Measurements from ENCODE around the gene LRP4. TPM values are rescaled to one million over a fixed set of nuclear protein-coding genes. Genes with fewer than 3 reads are reported as not detected.

The LRP4 gene
- total RNA-seq, 6 experiments from 2014 or later: 0.43 to 1.2 (median 0.84) TPM

DNA sequence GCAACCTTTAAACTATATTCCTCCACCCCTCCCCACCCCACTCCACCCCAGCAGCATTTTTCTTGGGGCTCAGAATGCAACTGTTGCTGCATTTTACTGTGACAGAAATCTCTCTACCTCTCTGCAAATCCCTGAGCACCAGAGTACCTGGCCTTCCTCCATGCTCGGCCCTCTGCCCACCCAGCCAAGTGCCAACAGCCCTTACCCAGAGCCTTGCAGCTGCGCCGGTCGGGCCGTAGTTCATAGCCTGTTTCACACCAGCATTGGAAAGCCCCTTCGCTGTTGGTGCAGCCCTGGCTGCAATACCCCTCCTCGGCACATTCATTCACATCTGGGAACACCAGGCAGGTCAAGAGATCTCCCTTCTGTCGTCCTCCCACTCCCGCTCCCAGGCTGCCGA, 23.4 kb downstream of the LRP4 start:
- no peaks in the 10 kb centered on the region for H3K36me3 ChIP-seq
- DNase-seq (no peak), ATAC-seq (no peak)
- H3K9me3 ChIP-seq: no peaks in the 10 kb centered on the region
- no peak overlapping the region for H3K4me3 ChIP-seq
- 80% methylated on average over 9 of the region's 10 CpGs for WGBS (ENCODE audit: insufficient coverage, low coverage, low lambda C conversion rate, missing lambda C conversion rate)
- peaks cover 0 to 4% (median 0%) of the 10 kb centered on the region in 4 donors for H3K4me1 ChIP-seq
- intact Hi-C loops (cut with DNase I): loop anchor here (5.0 to 10.0 kb wide), 2 partner anchors 257 to 450 kb away; no protein-coding TSS in a partner anchor
- no peak for TF ChIP-seq POLR2A (IDR thresholded peaks at IDR 0.05)
- TF ChIP-seq, protein P1, sequence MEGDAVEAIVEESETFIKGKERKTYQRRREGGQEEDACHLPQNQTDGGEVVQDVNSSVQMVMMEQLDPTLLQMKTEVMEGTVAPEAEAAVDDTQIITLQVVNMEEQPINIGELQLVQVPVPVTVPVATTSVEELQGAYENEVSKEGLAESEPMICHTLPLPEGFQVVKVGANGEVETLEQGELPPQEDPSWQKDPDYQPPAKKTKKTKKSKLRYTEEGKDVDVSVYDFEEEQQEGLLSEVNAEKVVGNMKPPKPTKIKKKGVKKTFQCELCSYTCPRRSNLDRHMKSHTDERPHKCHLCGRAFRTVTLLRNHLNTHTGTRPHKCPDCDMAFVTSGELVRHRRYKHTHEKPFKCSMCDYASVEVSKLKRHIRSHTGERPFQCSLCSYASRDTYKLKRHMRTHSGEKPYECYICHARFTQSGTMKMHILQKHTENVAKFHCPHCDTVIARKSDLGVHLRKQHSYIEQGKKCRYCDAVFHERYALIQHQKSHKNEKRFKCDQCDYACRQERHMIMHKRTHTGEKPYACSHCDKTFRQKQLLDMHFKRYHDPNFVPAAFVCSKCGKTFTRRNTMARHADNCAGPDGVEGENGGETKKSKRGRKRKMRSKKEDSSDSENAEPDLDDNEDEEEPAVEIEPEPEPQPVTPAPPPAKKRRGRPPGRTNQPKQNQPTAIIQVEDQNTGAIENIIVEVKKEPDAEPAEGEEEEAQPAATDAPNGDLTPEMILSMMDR (IDR thresholded peaks at IDR 0.05): no peak
- H3K27ac ChIP-seq: no peak overlapping the region
- no peaks in the 10 kb centered on the region for H3K27me3 ChIP-seq

DNA sequence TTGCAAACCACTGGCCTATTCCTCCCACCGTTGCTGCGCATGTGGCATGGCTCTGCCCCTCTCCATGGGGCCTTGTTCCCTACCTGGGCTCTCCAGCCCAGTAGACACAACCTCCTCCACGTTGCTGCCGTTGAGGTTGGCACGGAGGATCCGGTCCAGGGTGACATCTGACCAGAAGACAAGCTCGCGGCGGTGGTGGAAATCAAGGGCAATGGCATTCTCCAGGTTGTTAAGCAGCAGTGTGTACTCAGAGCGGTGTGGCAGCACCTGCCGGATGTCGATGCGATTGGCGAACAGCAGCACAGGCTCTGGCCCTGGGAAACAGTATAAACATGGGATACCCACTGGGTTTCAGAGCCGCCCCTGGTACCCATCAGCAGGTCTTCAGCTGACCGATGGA, 23.8 kb downstream of the LRP4 start:
- peaks cover 0 to 4% (median 0%) of the 10 kb centered on the region in 4 donors for H3K4me1 ChIP-seq
- H3K9me3 ChIP-seq: no peaks in the 10 kb centered on the region
- H3K4me3 ChIP-seq: no peak overlapping the region
- H3K27me3 ChIP-seq: no peaks in the 10 kb centered on the region
- 95% methylated on average over 6 of the region's 16 CpGs for WGBS (ENCODE audit: insufficient coverage, low coverage, low lambda C conversion rate, missing lambda C conversion rate)
- TF ChIP-seq, protein P1 (IDR thresholded peaks at IDR 0.05): no peak
- TF ChIP-seq POLR2A (IDR thresholded peaks at IDR 0.05): no peak
- intact Hi-C loops (cut with DNase I): loop anchor here (5.0 to 10.0 kb wide), 2 partner anchors 258 to 450 kb away; no protein-coding TSS in a partner anchor
- no peak for ATAC-seq
- no peaks in the 10 kb centered on the region for H3K36me3 ChIP-seq
- no peak for DNase-seq
- no peak overlapping the region for H3K27ac ChIP-seq

- no peak overlapping the region for H3K4me3 ChIP-seq
- intact Hi-C loops (cut with DNase I): loop anchor here (5.0 to 10.0 kb wide), 2 partner anchors 259 to 452 kb away; no protein-coding TSS in a partner anchor
- no CpG with 5 or more reads among the region's 9 CpGs for WGBS (ENCODE audit: insufficient coverage, low coverage, low lambda C conversion rate, missing lambda C conversion rate)
- no peaks in the 10 kb centered on the region for H3K36me3 ChIP-seq
- H3K4me1 ChIP-seq: peaks cover 0 to 4% (median 0%) of the 10 kb centered on the region in 4 donors
- no peaks in the 10 kb centered on the region for H3K27me3 ChIP-seq
- no peak for TF ChIP-seq POLR2A (IDR thresholded peaks at IDR 0.05)
- TF ChIP-seq, protein P1 (IDR thresholded peaks at IDR 0.05): no peak
- H3K9me3 ChIP-seq: no peaks in the 10 kb centered on the region
- DNase-seq (no peak), ATAC-seq (no peak)
- H3K27ac ChIP-seq: no peak overlapping the region
These were observed 25.5 kb downstream of the LRP4 start for GRCh38 chr11:46892838-46893237.

GRCh38 chr11:46892109-46892508, 26.2 kb downstream of the LRP4 start:
- 78% methylated on average over 2 of the region's 2 CpGs for WGBS (ENCODE audit: insufficient coverage, low coverage, low lambda C conversion rate, missing lambda C conversion rate)
- intact Hi-C loops (cut with DNase I): loop anchor here (5.0 to 10.0 kb wide), 2 partner anchors 260 to 453 kb away; no protein-coding TSS in a partner anchor
- no peaks in the 10 kb centered on the region for H3K36me3 ChIP-seq

More at GRCh38 chr11:46892109-46892508, 26.2 kb downstream of the LRP4 start:
- no peak overlapping the region for H3K27ac ChIP-seq
- H3K9me3 ChIP-seq: no peaks in the 10 kb centered on the region
- TF ChIP-seq, protein P1 (IDR thresholded peaks at IDR 0.05): no peak
- no peak for TF ChIP-seq POLR2A (IDR thresholded peaks at IDR 0.05)
- H3K4me3 ChIP-seq: no peak overlapping the region
- DNase-seq: no peak
- no peaks in the 10 kb centered on the region for H3K27me3 ChIP-seq
- no peak for ATAC-seq
- H3K4me1 ChIP-seq: peaks cover 0 to 4% (median 0%) of the 10 kb centered on the region in 4 donors
